Smooth muscle cell (in vitro differentiated cells): ENCODE data around the gene TMEM191C. TPM values are rescaled to one million over a fixed set of nuclear protein-coding genes. Genes with fewer than 3 reads are reported as not detected.

Experiments
- polyA plus RNA-seq: library from polyadenylated mRNA; unstranded; fragments of >200 nt; fragmentation: Nextera tagmentation; extraction: Ambion mirVana; gene quantifications from 2 replicates; pipeline ENCODE4 v1.2.1, GENCODE V29; 2016
- total RNA-seq: library from RNA; depleted of rRNA; stranded (reverse); fragments of >200 nt; gene quantifications from 2 replicates; pipeline ENCODE4 v1.2.3, GENCODE V29; 2014

The TMEM191C gene
- total and polyA plus RNA-seq, 2 experiments from 2014 or later = 1.4 to 3.2 TPM

Other genes with a start within 250 kb of the TMEM191C start
- gene RIMBP3B, start 83.6 kb upstream of the TMEM191C start, total RNA-seq = not detected in 2 replicates
- 0.02 and 0.24 TPM in 2 replicates for gene RIMBP3B, start 83.6 kb upstream of the TMEM191C start, polyA plus RNA-seq
- 8.5 and 9.5 TPM in 2 replicates for gene HIC2, start 50.0 kb upstream of the TMEM191C start, total RNA-seq
- 4.8 and 7.5 TPM in 2 replicates for gene HIC2, start 50.0 kb upstream of the TMEM191C start, polyA plus RNA-seq
- gene RIMBP3C, start 84.1 kb downstream of the TMEM191C start, total RNA-seq = 0.45 and 0.63 TPM in 2 replicates
- gene RIMBP3C, start 84.1 kb downstream of the TMEM191C start, polyA plus RNA-seq = 0.11 and 0.17 TPM in 2 replicates
- gene UBE2L3, start 100.3 kb downstream of the TMEM191C start, total RNA-seq = 47.0 and 65.4 TPM in 2 replicates
- gene UBE2L3, start 100.3 kb downstream of the TMEM191C start, polyA plus RNA-seq = 89.3 and 102 TPM in 2 replicates
- 12.0 and 19.3 TPM in 2 replicates for gene YDJC, start 162.6 kb downstream of the TMEM191C start, total RNA-seq
- gene YDJC, start 162.6 kb downstream of the TMEM191C start, polyA plus RNA-seq = 15.2 and 17.2 TPM in 2 replicates
- gene CCDC116, start 165.4 kb downstream of the TMEM191C start, total RNA-seq = 0.40 and 1.8 TPM in 2 replicates
- gene CCDC116, start 165.4 kb downstream of the TMEM191C start, polyA plus RNA-seq = not detected in 2 replicates
- 13.3 and 24.9 TPM in 2 replicates for gene SDF2L1, start 174.9 kb downstream of the TMEM191C start, total RNA-seq
- gene SDF2L1, start 174.9 kb downstream of the TMEM191C start, polyA plus RNA-seq = 80.1 and 102 TPM in 2 replicates
- gene PPIL2, start 198.6 kb downstream of the TMEM191C start, total RNA-seq = 16.3 and 19.2 TPM in 2 replicates
- gene PPIL2, start 198.6 kb downstream of the TMEM191C start, polyA plus RNA-seq = 23.7 and 29.6 TPM in 2 replicates